Endodermal cell (in vitro differentiated cells): ENCODE measurements around the gene RPS6KA2. TPM values are rescaled to one million over a fixed set of nuclear protein-coding genes. Genes with fewer than 3 reads are reported as not detected.

Experiments used
- DNase-seq: peaks from one replicate; pipeline ENCODE4 v3.0.0-alpha.2; 2017
- H3K27ac ChIP-seq: 2 replicates; pipeline ENCODE4 v1.5.1; 2013; ENCODE audit warnings: mild to moderate bottlenecking, low read depth, low read length, moderate library complexity
- H3K27me3 ChIP-seq: 2 replicates; pipeline ENCODE4 v1.6.1; 2013; ENCODE audit warnings: mild to moderate bottlenecking, low read length, moderate library complexity; ENCODE audit not compliant: insufficient read depth, control insufficient read depth, poor library complexity, severe bottlenecking
- H3K36me3 ChIP-seq: 2 replicates; pipeline ENCODE4 v1.7.0; 2013; ENCODE audit warnings: mild to moderate bottlenecking, low read length, moderate library complexity; ENCODE audit not compliant: control insufficient read depth, insufficient read depth
- H3K4me1 ChIP-seq: one replicate; pipeline ENCODE4 v1.7.0; 2013; ENCODE audit warnings: low read length; ENCODE audit not compliant: control insufficient read depth, insufficient read depth
- H3K4me3 ChIP-seq: 2 replicates; pipeline ENCODE4 v1.5.1; 2013; ENCODE audit warnings: mild to moderate bottlenecking, low read length, moderate library complexity
- H3K9ac ChIP-seq: 2 replicates; pipeline ENCODE4 v1.6.1; 2013; ENCODE audit warnings: mild to moderate bottlenecking, low read length, moderate library complexity; ENCODE audit not compliant: poor library complexity, severe bottlenecking; ENCODE audit errors: extremely low read depth
- H3K9me3 ChIP-seq: 2 replicates; pipeline ENCODE4 v1.6.1; 2013; ENCODE audit warnings: mild to moderate bottlenecking, low read length, moderate library complexity; ENCODE audit not compliant: control insufficient read depth
- H3K27ac Mint-ChIP-seq: 2 replicates; pipeline ENCODE4 v1.8.0; 2020; ENCODE audit warnings: mixed read lengths
- H3K27me3 Mint-ChIP-seq: 2 replicates; pipeline ENCODE4 v1.8.0; 2021; ENCODE audit warnings: mild to moderate bottlenecking, mixed read lengths; ENCODE audit not compliant: insufficient read depth
- H3K36me3 Mint-ChIP-seq: 2 replicates; pipeline ENCODE4 v1.8.0; 2020; ENCODE audit warnings: low read depth, mixed read lengths
- H3K4me1 Mint-ChIP-seq: 2 replicates; pipeline ENCODE4 v1.8.0; 2020; ENCODE audit warnings: mixed read lengths
- H3K4me3 Mint-ChIP-seq: 2 replicates; pipeline ENCODE4 v1.8.0; 2020; ENCODE audit warnings: mild to moderate bottlenecking, moderate library complexity, mixed read lengths
- H3K9me3 Mint-ChIP-seq: 2 replicates; pipeline ENCODE4 v1.8.0; 2020; ENCODE audit warnings: mild to moderate bottlenecking, mixed read lengths
- WGBS, 2 experiments: methylation state at CpG; one replicate each; pipeline versions ENCODE4 v1.1.5 to v1.1.7; 2013; ENCODE audit warnings: missing lambda C conversion rate in 2 of 2, mixed read lengths in 1 of 2; ENCODE audit not compliant: insufficient coverage in 1 of 2, insufficient read length in 1 of 2; 5-methylcytosine and 5-hydroxymethylcytosine counted together
- total RNA-seq, 2 donors: library from RNA; stranded (reverse); fragmentation: NEBNext Ultra II Directional in 1 of 2; extraction: Animal tissue kit (Norgen Biotek cat#: 25700) in 1 of 2; gene quantifications; 2 replicates in 1 of 2; 3 replicates in 1 of 2; pipeline ENCODE4 v1.2.1, GENCODE V29; 2021
- TF ChIP-seq, protein P1 (sequence below): fragments of 200-600 bp; sonication (generic); conservative IDR thresholded peaks from 2 replicates; pipeline ENCODE4 v1.5.0; 2021; ENCODE audit warnings: antibody characterized with exemption, mild to moderate bottlenecking

The RPS6KA2 gene
- total RNA-seq, 2 donors from 2014 or later = 17.9 to 23.9 TPM

DNA sequence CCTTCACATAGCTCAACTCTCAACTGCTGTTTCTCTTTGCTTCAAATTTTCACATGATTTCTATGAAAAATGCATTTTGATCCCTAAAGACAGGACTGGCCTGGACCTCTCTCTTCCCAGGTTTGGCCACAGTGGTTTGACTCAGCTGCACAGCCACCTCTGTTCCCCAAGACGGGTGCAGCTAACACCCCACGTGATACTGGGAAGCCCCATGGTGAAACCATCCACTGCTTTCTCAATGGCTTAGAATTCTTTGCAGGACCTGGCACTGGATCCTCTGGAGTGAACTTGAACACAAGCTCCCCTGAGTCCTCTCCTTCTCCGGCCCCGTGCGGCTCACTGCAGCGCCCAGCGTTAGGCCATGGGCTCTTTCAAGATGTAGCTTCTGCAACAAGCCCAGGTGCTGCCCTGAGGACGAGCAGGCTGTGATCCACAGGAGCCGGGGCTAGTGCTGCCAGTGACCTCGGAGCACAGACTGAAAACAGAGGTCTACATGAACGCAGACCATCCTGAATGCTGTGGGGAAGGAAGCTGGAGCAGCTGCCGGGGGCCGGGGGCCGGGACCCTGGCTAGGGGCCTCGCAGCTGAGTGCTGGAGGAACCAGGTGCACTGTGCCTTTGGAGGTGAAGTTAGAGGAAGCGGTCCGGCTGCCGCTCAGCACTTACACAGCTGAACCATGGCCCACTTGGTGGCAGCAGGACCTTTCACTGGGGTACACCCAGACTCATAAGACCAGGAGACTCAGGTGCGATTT lies 185.5 kb downstream of the RPS6KA2 start:
- H3K4me3 ChIP-seq = no peak overlapping the region
- WGBS, 2 experiments = 92 to 95% methylated on average over 17 to 19 of the region's 19 CpGs
- Mint-ChIP-seq H3K4me1 (peaks cover 3% of the 10 kb centered on the region), H3K36me3 (peaks cover 21% of the 10 kb centered on the region), H3K9me3 (no peaks in the 10 kb centered on the region), H3K27me3 (no peaks in the 10 kb centered on the region), H3K27ac (no peak overlapping the region), H3K4me3 (no peak overlapping the region)
- H3K9me3 ChIP-seq = peaks cover 6% of the 10 kb centered on the region
- no peak overlapping the region for H3K9ac ChIP-seq
- H3K27me3 ChIP-seq = no peaks in the 10 kb centered on the region
- H3K36me3 ChIP-seq = no peaks in the 10 kb centered on the region
- peaks cover 14% of the 10 kb centered on the region for H3K4me1 ChIP-seq
- DNase-seq = no peak
- TF ChIP-seq, protein P1, sequence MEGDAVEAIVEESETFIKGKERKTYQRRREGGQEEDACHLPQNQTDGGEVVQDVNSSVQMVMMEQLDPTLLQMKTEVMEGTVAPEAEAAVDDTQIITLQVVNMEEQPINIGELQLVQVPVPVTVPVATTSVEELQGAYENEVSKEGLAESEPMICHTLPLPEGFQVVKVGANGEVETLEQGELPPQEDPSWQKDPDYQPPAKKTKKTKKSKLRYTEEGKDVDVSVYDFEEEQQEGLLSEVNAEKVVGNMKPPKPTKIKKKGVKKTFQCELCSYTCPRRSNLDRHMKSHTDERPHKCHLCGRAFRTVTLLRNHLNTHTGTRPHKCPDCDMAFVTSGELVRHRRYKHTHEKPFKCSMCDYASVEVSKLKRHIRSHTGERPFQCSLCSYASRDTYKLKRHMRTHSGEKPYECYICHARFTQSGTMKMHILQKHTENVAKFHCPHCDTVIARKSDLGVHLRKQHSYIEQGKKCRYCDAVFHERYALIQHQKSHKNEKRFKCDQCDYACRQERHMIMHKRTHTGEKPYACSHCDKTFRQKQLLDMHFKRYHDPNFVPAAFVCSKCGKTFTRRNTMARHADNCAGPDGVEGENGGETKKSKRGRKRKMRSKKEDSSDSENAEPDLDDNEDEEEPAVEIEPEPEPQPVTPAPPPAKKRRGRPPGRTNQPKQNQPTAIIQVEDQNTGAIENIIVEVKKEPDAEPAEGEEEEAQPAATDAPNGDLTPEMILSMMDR = no peak
- no peak overlapping the region for H3K27ac ChIP-seq

DNA sequence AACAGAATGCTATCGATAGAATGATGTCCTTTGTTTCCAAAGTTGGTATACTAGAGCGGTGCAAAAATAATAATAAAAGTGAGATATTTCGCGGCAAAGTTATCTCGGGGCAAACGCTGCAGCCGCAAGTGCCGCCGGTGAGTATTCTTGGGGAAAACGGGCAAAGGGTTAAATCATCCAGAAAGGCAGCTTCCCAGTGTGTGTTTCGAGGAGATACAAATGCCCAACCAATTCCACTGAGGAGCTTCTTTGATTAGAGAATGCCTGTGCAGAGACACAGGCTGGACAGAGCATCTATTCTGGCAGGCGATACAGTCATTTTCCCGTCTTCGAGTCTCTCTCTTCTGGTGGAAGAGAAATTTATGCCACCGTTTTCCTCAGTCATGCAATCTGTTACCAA lies 186.3 kb downstream of the RPS6KA2 start:
- H3K36me3 Mint-ChIP-seq = peaks cover 15% of the 10 kb centered on the region
- no peak overlapping the region for H3K27ac ChIP-seq
- H3K4me3 ChIP-seq = no peak overlapping the region
- no peak overlapping the region for H3K27ac Mint-ChIP-seq
- H3K4me1 ChIP-seq = peaks cover 8% of the 10 kb centered on the region
- no peak overlapping the region for H3K9ac ChIP-seq
- H3K4me1 Mint-ChIP-seq = no peaks in the 10 kb centered on the region
- no peaks in the 10 kb centered on the region for H3K27me3 ChIP-seq
- H3K9me3 ChIP-seq = no peaks in the 10 kb centered on the region
- no peaks in the 10 kb centered on the region for H3K27me3 Mint-ChIP-seq
- 96 to 98% methylated on average over 14 to 15 of the region's 15 CpGs for WGBS, 2 experiments
- TF ChIP-seq, protein P1 = no peak
- no peak for DNase-seq
- no peaks in the 10 kb centered on the region for H3K9me3 Mint-ChIP-seq
- no peaks in the 10 kb centered on the region for H3K36me3 ChIP-seq
- no peak overlapping the region for H3K4me3 Mint-ChIP-seq

DNA sequence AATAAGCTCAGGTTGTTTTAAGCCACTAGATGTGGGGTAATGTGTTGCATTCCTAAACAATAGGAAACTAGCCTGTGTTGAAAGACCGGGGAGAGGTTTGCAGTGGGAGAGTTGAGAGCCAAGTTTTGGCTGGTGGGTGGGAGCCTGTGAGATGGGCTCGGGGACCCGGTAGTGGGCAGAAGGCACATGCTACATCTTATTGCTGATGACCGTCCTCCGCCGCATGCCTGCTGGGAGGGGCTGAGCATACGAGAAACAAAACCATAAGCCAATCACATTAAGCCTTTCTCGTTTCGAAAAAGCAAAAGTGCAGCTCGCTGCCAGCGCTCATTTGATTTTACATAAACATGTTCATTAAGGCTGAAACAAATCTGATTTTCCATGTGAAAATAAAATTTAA lies 186.9 kb downstream of the RPS6KA2 start:
- H3K4me3 ChIP-seq = no peak overlapping the region
- Mint-ChIP-seq H3K4me1 (no peaks in the 10 kb centered on the region), H3K27me3 (no peaks in the 10 kb centered on the region), H3K9me3 (no peaks in the 10 kb centered on the region), H3K4me3 (no peak overlapping the region), H3K36me3 (peaks cover 15% of the 10 kb centered on the region), H3K27ac (no peak overlapping the region)
- TF ChIP-seq, protein P1 = no peak
- H3K36me3 ChIP-seq = no peaks in the 10 kb centered on the region
- H3K27ac ChIP-seq = no peak overlapping the region
- 70 to 84% methylated on average over 2 to 11 of the region's 11 CpGs for WGBS, 2 experiments
- H3K9ac ChIP-seq = no peak overlapping the region
- no peak for DNase-seq
- H3K27me3 ChIP-seq = no peaks in the 10 kb centered on the region
- peaks cover 8% of the 10 kb centered on the region for H3K4me1 ChIP-seq
- no peaks in the 10 kb centered on the region for H3K9me3 ChIP-seq
